SH-SY5Y (cell line): Measurements from ENCODE around the gene ZNF32.

ENCODE experiments used
- GATA2 ChIP-seq: IDR thresholded peaks from 2 replicates; pipeline ENCODE4 v1.6.1; 2011; ENCODE audit warnings: mild to moderate bottlenecking, low read depth, low read length
- GATA3 ChIP-seq: IDR thresholded peaks from 2 replicates; pipeline ENCODE4 v1.6.1; 2011; ENCODE audit warnings: low read depth, mild to moderate bottlenecking, low read length, moderate library complexity

DNA sequence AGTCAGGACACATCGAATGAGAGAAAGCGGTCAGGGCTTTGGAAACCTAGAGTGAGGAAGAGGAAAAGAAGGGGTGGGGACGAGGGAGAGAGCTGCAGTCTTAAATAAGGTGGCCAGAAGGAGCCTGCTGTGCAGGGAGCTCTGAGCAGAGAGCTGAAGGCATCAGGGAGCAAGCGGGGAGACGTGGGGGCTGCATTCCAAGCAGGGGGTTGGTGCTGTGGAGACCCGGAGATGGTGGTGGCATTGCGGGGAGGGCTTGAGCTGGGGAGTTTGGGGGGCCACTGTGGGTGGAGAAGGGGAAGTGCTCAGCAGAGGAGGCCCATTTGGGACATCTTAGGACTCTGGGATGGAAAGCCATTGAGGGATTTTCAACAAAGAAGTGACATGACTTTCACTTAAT, 38.7 kb upstream of the ZNF32 start:
- TF ChIP-seq GATA3 (no peak), GATA2 (no peak)
